Stimulated activated CD4-positive, alpha-beta T cell treated with anti-CD3 and anti-CD28 coated beads, Interleukin-12 subunit alpha, Interleukin-12 subunit beta, amount 100 ng/mL, for 48 hours (primary cell): Measurements from ENCODE around the gene MTERF1.

ENCODE experiments used
- DNase-seq, 3 donors: peaks; one replicate each; pipeline ENCODE4 v3.0.0-alpha.2; 2020; ENCODE audit warnings: low read depth in 2 of 3, low spot score in 1 of 3

Gene MTERF1

GRCh38 chr7:91835091-91835825 is 45.2 kb downstream of the MTERF1 start:
- DNase-seq: no peak

- no peak for DNase-seq
These were observed 47.9 kb downstream of the MTERF1 start for GRCh38 chr7:91832493-91833045.

GRCh38 chr7:91827169-91827568 is 53.3 kb downstream of the MTERF1 start:
- no peak for DNase-seq

GRCh38 chr7:91826377-91826776 is 54.1 kb downstream of the MTERF1 start:
- DNase-seq: no peak

GRCh38 chr7:91824201-91824600 is 56.3 kb downstream of the MTERF1 start:
- DNase-seq: no peak
